Heart left ventricle (tissue), 16 donors: ENCODE results near the gene COA5. TPM values are rescaled to one million over a fixed set of nuclear protein-coding genes. Genes with fewer than 3 reads are reported as not detected.

Source experiments
- ATAC-seq, 4 donors: fragments of 200-7000 bp; cut with Tn5 transposase; one replicate each; pipeline ENCODE4 v1.9.1; 2020 to 2022; ENCODE audit warnings: moderate library complexity in 4 of 4, mild to moderate bottlenecking in 3 of 4, moderate number of reproducible peaks in 1 of 4
- DNase-seq, 5 donors: peaks; one replicate each; pipeline ENCODE4 v3.0.0-alpha.2; 2020
- H3K27ac ChIP-seq, 12 donors: fragments of 200-600 bp; sonication (generic) in 4 of 12; one replicate each; pipeline versions ENCODE4 v1.5.0 to v1.8.0; 2016 to 2022; ENCODE audit warnings: mild to moderate bottlenecking in 2 of 12
- H3K27me3 ChIP-seq, 9 donors: fragments of 200-600 bp; sonication (generic) in 2 of 9; one replicate each; pipeline versions ENCODE4 v1.5.1 to v1.8.0; 2016 to 2022; ENCODE audit warnings: mild to moderate bottlenecking in 3 of 9
- H3K36me3 ChIP-seq, 9 donors: fragments of 200-600 bp; sonication (generic) in 2 of 9; one replicate each; pipeline versions ENCODE4 v1.5.0 to v1.8.0; 2018 to 2022; ENCODE audit warnings: mild to moderate bottlenecking in 2 of 9
- H3K4me1 ChIP-seq, 12 donors: fragments of 200-600 bp; sonication (generic) in 4 of 12; one replicate each; pipeline versions ENCODE4 v1.5.0 to v1.8.0; 2016 to 2022; ENCODE audit warnings: mild to moderate bottlenecking in 3 of 12
- H3K4me3 ChIP-seq, 12 donors: fragments of 200-600 bp; sonication (generic) in 4 of 12; one replicate each; pipeline versions ENCODE4 v1.5.0 to v1.8.0; 2017 to 2022; ENCODE audit warnings: mild to moderate bottlenecking in 9 of 12, moderate library complexity in 4 of 12
- H3K9me3 ChIP-seq, 12 donors: fragments of 200-600 bp; sonication (generic) in 4 of 12; one replicate each; pipeline versions ENCODE4 v1.5.0 to v1.8.0; 2016 to 2022; ENCODE audit warnings: mild to moderate bottlenecking in 1 of 12
- POLR2A ChIP-seq, 2 donors: fragments of 450-650 bp; IDR thresholded peaks; one replicate each; pipeline ENCODE4 v1.6.1; 2017; ENCODE audit warnings: antibody characterized with exemption in 2 of 2, mild to moderate bottlenecking in 2 of 2, moderate library complexity in 2 of 2
- WGBS, 4 donors: extraction: QIAGEN DNeasy Blood & Tissue Kit in 2 of 4; methylation state at CpG; one replicate each; pipeline versions ENCODE4 v1.1.5 to v1.1.7; 2013 to 2018; 5-methylcytosine and 5-hydroxymethylcytosine counted together
- intact Hi-C, 10 donors: fragments of 100-400 bp; cut with DNase I; formaldehyde crosslinking; loops; one replicate each; pipeline versions ENCODE4 v1.11.1 to v1.14.2; 2022
- polyA plus RNA-seq, 2 donors: library from polyadenylated mRNA; stranded (reverse); fragments of 200-250 nt; gene quantifications; one replicate each; pipeline ENCODE4 v1.2.3, GENCODE V29; 2013
- total RNA-seq, 9 donors: library from RNA; depleted of rRNA in 2 of 9; stranded (reverse); fragments of >200 nt in 2 of 9; fragmentation: NEBNext Ultra II Directional in 3 of 9; extraction: Animal tissue kit (Norgen Biotek cat#: 25700) in 3 of 9; gene quantifications; one replicate each; pipeline versions ENCODE4 v1.1.0 to v1.2.4, GENCODE V29; 2016 to 2023
- TF ChIP-seq, protein P1 (sequence below), 12 donors: fragments of 200-600 bp; sonication (generic) in 4 of 12; IDR thresholded peaks; one replicate each; pipeline versions ENCODE4 v1.5.0 to v1.8.0; 2018 to 2022; ENCODE audit warnings: antibody characterized with exemption in 12 of 12, mild to moderate bottlenecking in 5 of 12
- donor health status: ischemic (EF 13 %, LVEDD 7.1; RV severe dilation, severe dysfunction).
- donor health status: healthy with polysubstance abuse.
- donor health status: DM: no; HTN: yes; CAD: no.
- donor health status: DM: no; HTN: no; CAD: no.
- donor health status: ischemic (EF 25% LVEDD 6.9; RV normal size, moderate dysfunction).
- donor health status: ischemic (EF 25% LVEDD 5.7; RV mildly dilated, moderate dysfunction).
- donor health status: healthy.
- donor health status: DM: yes; HTN: yes; CAD: no.
- donor health status: ischemic (EF 35%, LVEDD 5.7; RV mildly dilated, moderate dysfunction).
- donor health status: nonischemic (EF 11% LVEDD 7.7; RV severe dilation, severe dysfunction).
- donor health status: DM: yes; HTN: yes; CAD: no.
- donor health status: PGD.
- donor health status: ischemic (EF 29% LVEDD 5.4; RV normal size, mild dysfunction).
- donor health status: nonischemic (EF 23%, LVEDD 6.1; RV moderate dilation, normal function).

COA5 gene
- total and polyA plus RNA-seq, 11 donors: 19.6 to 39.5 (median 27.7) TPM

DNA sequence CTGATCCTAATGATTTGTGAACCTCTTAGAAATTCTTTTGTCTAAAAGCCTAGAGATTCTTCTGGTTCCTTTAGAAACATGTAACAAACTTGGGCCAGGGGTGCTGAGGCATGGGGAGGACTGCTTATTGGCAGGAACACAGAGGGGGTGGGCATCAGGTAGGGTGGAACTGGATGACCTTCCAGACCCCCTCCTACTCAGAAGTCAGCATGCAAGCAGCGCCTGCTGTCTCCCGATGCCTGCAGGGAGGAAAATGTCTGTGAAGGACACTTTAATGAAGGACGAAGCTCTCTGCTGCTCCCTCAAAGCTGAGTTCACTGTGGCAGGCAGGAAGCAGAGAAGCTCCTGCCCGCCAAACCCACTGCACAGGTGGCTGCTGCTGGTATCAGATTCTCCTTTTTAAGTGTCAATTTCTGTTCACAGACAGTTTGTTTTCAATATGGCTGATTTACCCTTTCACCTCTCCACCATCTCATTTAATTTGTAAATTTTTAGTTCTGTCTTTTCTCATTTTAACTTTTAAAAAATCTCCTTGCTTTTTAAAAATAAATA lies 19.4 kb downstream of the COA5 start:
- ATAC-seq (no peak), DNase-seq (no peak)
- Histone ChIP-seq H3K27ac (no peak overlapping the region), H3K36me3 (peaks cover 0 to 91% (median 55%) of the 10 kb centered on the region in 9 donors), H3K9me3 (no peaks in the 10 kb centered on the region), H3K27me3 (no peaks in the 10 kb centered on the region), H3K4me3 (no peak overlapping the region), H3K4me1 (no peaks in the 10 kb centered on the region)
- WGBS, 4 donors: 77 to 90% (median 87%) methylated on average over 4 of the region's 4 CpGs
- intact Hi-C loops: no loop called here
- TF ChIP-seq, protein P1, sequence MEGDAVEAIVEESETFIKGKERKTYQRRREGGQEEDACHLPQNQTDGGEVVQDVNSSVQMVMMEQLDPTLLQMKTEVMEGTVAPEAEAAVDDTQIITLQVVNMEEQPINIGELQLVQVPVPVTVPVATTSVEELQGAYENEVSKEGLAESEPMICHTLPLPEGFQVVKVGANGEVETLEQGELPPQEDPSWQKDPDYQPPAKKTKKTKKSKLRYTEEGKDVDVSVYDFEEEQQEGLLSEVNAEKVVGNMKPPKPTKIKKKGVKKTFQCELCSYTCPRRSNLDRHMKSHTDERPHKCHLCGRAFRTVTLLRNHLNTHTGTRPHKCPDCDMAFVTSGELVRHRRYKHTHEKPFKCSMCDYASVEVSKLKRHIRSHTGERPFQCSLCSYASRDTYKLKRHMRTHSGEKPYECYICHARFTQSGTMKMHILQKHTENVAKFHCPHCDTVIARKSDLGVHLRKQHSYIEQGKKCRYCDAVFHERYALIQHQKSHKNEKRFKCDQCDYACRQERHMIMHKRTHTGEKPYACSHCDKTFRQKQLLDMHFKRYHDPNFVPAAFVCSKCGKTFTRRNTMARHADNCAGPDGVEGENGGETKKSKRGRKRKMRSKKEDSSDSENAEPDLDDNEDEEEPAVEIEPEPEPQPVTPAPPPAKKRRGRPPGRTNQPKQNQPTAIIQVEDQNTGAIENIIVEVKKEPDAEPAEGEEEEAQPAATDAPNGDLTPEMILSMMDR (IDR thresholded peaks at IDR 0.05): no peak
- TF ChIP-seq POLR2A (IDR thresholded peaks at IDR 0.05): no peak

- Histone ChIP-seq H3K4me3 (no peak overlapping the region), H3K4me1 (no peaks in the 10 kb centered on the region), H3K36me3 (peaks cover 0 to 97% (median 74%) of the 10 kb centered on the region in 9 donors), H3K9me3 (no peaks in the 10 kb centered on the region), H3K27me3 (no peaks in the 10 kb centered on the region), H3K27ac (no peak overlapping the region)
- 94 to 96% (median 95%) methylated on average over 6 of the region's 6 CpGs for WGBS, 4 donors
- no peak for TF ChIP-seq POLR2A (IDR thresholded peaks at IDR 0.05)
- TF ChIP-seq, protein P1 (IDR thresholded peaks at IDR 0.05): no peak
- ATAC-seq (no peak), DNase-seq (no peak)
- intact Hi-C loops: no loop called here
Observed at GRCh38 chr2:98586551-98587140, 21.7 kb downstream of the COA5 start.

DNA sequence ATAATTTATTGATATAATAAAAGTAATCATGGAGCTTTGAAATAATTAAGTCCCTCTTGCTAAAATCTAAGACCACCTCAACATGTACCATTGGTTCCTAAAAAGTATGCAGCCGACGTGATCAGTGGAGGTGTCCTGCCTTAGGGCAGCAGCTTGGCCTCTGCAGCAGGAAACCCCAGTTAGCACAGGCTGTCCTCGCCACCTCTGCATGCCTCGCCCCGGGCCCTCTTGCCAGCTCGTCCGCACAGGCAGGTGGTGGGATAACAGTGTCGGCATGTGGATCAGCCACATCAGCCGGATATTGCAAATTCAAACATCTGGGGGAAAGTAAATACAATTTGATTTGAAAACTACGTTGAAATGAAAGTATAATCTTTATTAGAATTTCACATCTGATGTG lies 22.9 kb downstream of the COA5 start:
- Histone ChIP-seq H3K27ac (no peak overlapping the region), H3K27me3 (no peaks in the 10 kb centered on the region), H3K4me3 (no peak overlapping the region), H3K4me1 (no peaks in the 10 kb centered on the region), H3K36me3 (peaks cover 0 to 96% (median 63%) of the 10 kb centered on the region in 9 donors), H3K9me3 (no peaks in the 10 kb centered on the region)
- WGBS, 4 donors: 93 to 97% (median 96%) methylated on average over 10 of the region's 10 CpGs
- DNase-seq (no peak), ATAC-seq (no peak)
- TF ChIP-seq POLR2A (IDR thresholded peaks at IDR 0.05): no peak
- TF ChIP-seq, protein P1 (IDR thresholded peaks at IDR 0.05): no peak
- intact Hi-C loops: no loop called here

DNA sequence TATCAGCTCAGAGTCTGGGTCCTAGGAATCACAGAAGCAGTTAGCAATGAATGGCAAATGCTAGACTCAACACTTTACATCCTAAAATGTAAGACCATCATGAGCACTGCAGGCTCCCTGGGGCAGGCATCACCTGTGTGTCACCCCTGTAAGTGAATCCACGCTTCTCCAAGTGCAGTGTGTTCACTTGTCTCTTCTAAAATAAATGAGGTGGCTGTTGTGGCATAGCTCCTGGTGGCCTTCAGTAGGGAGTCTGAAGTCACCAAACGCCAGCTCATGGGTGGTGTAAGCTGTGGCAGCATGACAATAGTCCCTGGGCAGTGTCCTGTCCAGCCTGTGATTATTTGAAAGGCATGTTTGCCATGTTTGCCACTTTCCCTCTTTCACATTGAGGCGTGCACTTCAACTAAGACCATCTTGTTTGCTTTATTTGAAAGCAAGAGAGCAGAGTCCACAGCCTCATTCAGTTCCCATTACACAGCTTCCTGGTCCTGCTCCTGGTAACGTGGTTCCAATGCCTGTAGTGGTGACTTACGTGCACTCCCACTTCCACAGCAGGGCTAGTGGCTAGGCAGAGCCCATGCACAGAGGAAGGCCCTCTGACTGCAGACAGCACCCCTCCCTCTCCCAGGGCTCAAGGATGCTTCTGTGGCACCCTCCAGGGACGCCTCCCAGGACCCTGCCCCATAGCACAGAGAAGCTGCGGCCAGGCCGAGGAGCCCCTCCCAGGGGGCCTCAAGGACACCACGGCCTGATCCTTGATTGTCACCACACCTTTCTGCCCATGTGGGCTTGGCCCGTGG lies 24.3 kb downstream of the COA5 start:
- intact Hi-C loops: no loop called here
- ATAC-seq (peak in 1 of 4 donors; percentile 36), DNase-seq (no peak)
- Histone ChIP-seq H3K36me3 (peaks cover 0 to 97% (median 52%) of the 10 kb centered on the region in 9 donors), H3K9me3 (no peaks in the 10 kb centered on the region), H3K27ac (no peak overlapping the region), H3K4me3 (no peak overlapping the region), H3K4me1 (peaks cover 0 to 3% (median 0%) of the 10 kb centered on the region in 12 donors), H3K27me3 (no peaks in the 10 kb centered on the region)
- 85 to 91% (median 89%) methylated on average over 10 of the region's 10 CpGs for WGBS, 4 donors
- no peak for TF ChIP-seq POLR2A (IDR thresholded peaks at IDR 0.05)
- TF ChIP-seq, protein P1 (IDR thresholded peaks at IDR 0.05): no peak
